Activated T-cell treated with anti-CD3 and anti-CD28 coated beads, Interleukin-2, amount 50 U/mL, for 72 hours (primary cell): ENCODE data around the gene HCN2. TPM values are rescaled to one million over a fixed set of nuclear protein-coding genes. Genes with fewer than 3 reads are reported as not detected.
"Not testable (repeated sequence)": the region's sequence is repeated elsewhere in the genome, so short reads cannot be mapped to it uniquely, and the experiment has no call there.

Source experiments
- ATAC-seq, 2 donors: fragments of 150-1000 bp; cut with Tn5 transposase; replicated peaks in 1 of 2; 2 replicates each; pipeline ENCODE4 v1.10.0; 2021; ENCODE audit warnings: moderate library complexity in 2 of 2, mild to moderate bottlenecking in 1 of 2
- DNase-seq, 2 donors: peaks; one replicate each; pipeline ENCODE4 v3.0.0; 2021 to 2022; ENCODE audit warnings: mixed read lengths in 1 of 2
- H3K27ac Mint-ChIP-seq: one replicate; pipeline ENCODE4 v1.8.0; 2022; ENCODE audit warnings: mild to moderate bottlenecking, moderate library complexity, mixed read lengths
- H3K27me3 Mint-ChIP-seq: one replicate; pipeline ENCODE4 v1.8.0; 2022; ENCODE audit warnings: low read depth, mixed read lengths
- H3K36me3 Mint-ChIP-seq, 2 donors: one replicate each; pipeline ENCODE4 v1.8.0; 2022; ENCODE audit warnings: mixed read lengths in 2 of 2, mild to moderate bottlenecking in 1 of 2; ENCODE audit not compliant: insufficient read depth in 2 of 2
- H3K4me1 Mint-ChIP-seq: one replicate; pipeline ENCODE4 v1.8.0; 2022; ENCODE audit warnings: low read depth, mixed read lengths
- H3K4me3 Mint-ChIP-seq, 2 donors: one replicate each; pipeline ENCODE4 v1.8.0; 2022; ENCODE audit warnings: mild to moderate bottlenecking in 2 of 2, mixed read lengths in 2 of 2, moderate library complexity in 2 of 2
- H3K9me3 Mint-ChIP-seq, 2 donors: one replicate each; pipeline ENCODE4 v1.8.0; 2022; ENCODE audit warnings: mixed read lengths in 2 of 2
- total RNA-seq, 2 donors: library from RNA; stranded (reverse); gene quantifications; one replicate each; pipeline ENCODE4 v1.2.3, GENCODE V29; 2022

Gene HCN2
- total RNA-seq, 2 donors from 2014 or later: 0.81 to 1.1 TPM

- Mint-ChIP-seq H3K4me3 (no peak overlapping the region), H3K9me3 (no peaks in the 10 kb centered on the region), H3K36me3 (peaks cover 1 to 15% of the 10 kb centered on the region in 2 donors), H3K27me3 (no peaks in the 10 kb centered on the region), H3K27ac (no peak overlapping the region), H3K4me1 (peaks cover 6% of the 10 kb centered on the region)
- no peak for ATAC-seq
- peak in 1 of 2 donors; percentile 33 for DNase-seq
Measured at GRCh38 chr19:628168-628567, 38.5 kb downstream of the HCN2 start.

GRCh38 chr19:629515-629914 lies 39.8 kb downstream of the HCN2 start:
- H3K27me3 Mint-ChIP-seq, H3K4me3 Mint-ChIP-seq, H3K9me3 Mint-ChIP-seq, DNase-seq, ATAC-seq, H3K27ac Mint-ChIP-seq: not testable (repeated sequence)
- Mint-ChIP-seq H3K36me3 (peaks cover 1 to 15% of the 10 kb centered on the region in 2 donors), H3K4me1 (peaks cover 18% of the 10 kb centered on the region)

GRCh38 chr19:629961-630714 lies 40.5 kb downstream of the HCN2 start:
- Mint-ChIP-seq H3K4me1 (peaks cover 18% of the 10 kb centered on the region), H3K27ac (no peak overlapping the region), H3K4me3 (no peak overlapping the region), H3K9me3 (no peaks in the 10 kb centered on the region), H3K27me3 (no peaks in the 10 kb centered on the region), H3K36me3 (peaks cover 1 to 15% of the 10 kb centered on the region in 2 donors)
- no peak for ATAC-seq
- DNase-seq: no peak

GRCh38 chr19:632579-633067 lies 42.9 kb downstream of the HCN2 start:
- Mint-ChIP-seq H3K27me3 (no peaks in the 10 kb centered on the region), H3K4me1 (peaks cover 18% of the 10 kb centered on the region), H3K9me3 (no peaks in the 10 kb centered on the region), H3K27ac (peak overlapping the region; percentile 94), H3K36me3 (peaks cover 0 to 13% of the 10 kb centered on the region in 2 donors), H3K4me3 (peak overlapping the region; percentile 81 to 95)
- DNase-seq (peak; percentile 67 to 71), ATAC-seq (peak; percentile 14 to 41)

GRCh38 chr19:633068-633785 lies 43.5 kb downstream of the HCN2 start, which contains the start of gene POLRMT:
Gene POLRMT, minus strand, starts transcription at chr19:633537. Its CDS starts 25 bp downstream, at chr19:633512.
- H3K27ac Mint-ChIP-seq: peak within 1 kb of the TSS; percentile 94
- peak within 1 kb of the TSS; percentile 81 to 95 for H3K4me3 Mint-ChIP-seq
- H3K36me3 Mint-ChIP-seq: peaks cover 0 to 13% of the 10 kb centered on the region in 2 donors
- H3K27me3 Mint-ChIP-seq: no peaks in the 10 kb centered on the region
- H3K4me1 Mint-ChIP-seq: peaks cover 18% of the 10 kb centered on the region
- DNase-seq: peak; percentile 97 to 99
- peak; percentile 94 to 97 for ATAC-seq
- no peaks in the 10 kb centered on the region for H3K9me3 Mint-ChIP-seq

- H3K36me3 Mint-ChIP-seq: peaks cover 0 to 9% of the 10 kb centered on the region in 2 donors
- H3K9me3 Mint-ChIP-seq: no peaks in the 10 kb centered on the region
- no peak for ATAC-seq
- H3K27ac Mint-ChIP-seq: peak overlapping the region; percentile 84
- H3K4me1 Mint-ChIP-seq: peaks cover 19% of the 10 kb centered on the region
- peak overlapping the region; percentile 81 to 95 for H3K4me3 Mint-ChIP-seq
- peaks cover under 1% of the 10 kb centered on the region for H3K27me3 Mint-ChIP-seq
- no peak for DNase-seq
Measured at GRCh38 chr19:633786-634639, 44.3 kb downstream of the HCN2 start.

GRCh38 chr19:634975-635652 lies 45.4 kb downstream of the HCN2 start:
- Mint-ChIP-seq H3K9me3 (no peaks in the 10 kb centered on the region), H3K4me1 (peaks cover 25% of the 10 kb centered on the region), H3K27me3 (peaks cover 6% of the 10 kb centered on the region), H3K4me3 (no peak overlapping the region), H3K27ac (no peak overlapping the region), H3K36me3 (peaks cover 0 to 6% of the 10 kb centered on the region in 2 donors)
- ATAC-seq (no peak), DNase-seq (no peak)

GRCh38 chr19:638906-639252 lies 49.2 kb downstream of the HCN2 start:
- no peak overlapping the region for H3K27ac Mint-ChIP-seq
- no peak for DNase-seq
- H3K4me3 Mint-ChIP-seq: peak overlapping the region; percentile 84 to 89
- H3K27me3 Mint-ChIP-seq: peaks cover 6% of the 10 kb centered on the region
- H3K36me3 Mint-ChIP-seq: no peaks in the 10 kb centered on the region
- H3K4me1 Mint-ChIP-seq: peaks cover 13% of the 10 kb centered on the region
- ATAC-seq: no peak
- H3K9me3 Mint-ChIP-seq: no peaks in the 10 kb centered on the region

GRCh38 chr19:639253-640160 lies 49.8 kb downstream of the HCN2 start, which contains the start of gene FGF22:
Gene FGF22, plus strand, starts transcription at chr19:639879. Its CDS starts 47 bp downstream, at chr19:639926.
- ATAC-seq: peak; percentile 94 to 96
- H3K4me1 Mint-ChIP-seq: peaks cover 6% of the 10 kb centered on the region
- H3K27me3 Mint-ChIP-seq: peaks cover 6% of the 10 kb centered on the region
- H3K9me3 Mint-ChIP-seq: no peaks in the 10 kb centered on the region
- peak; percentile 95 to 96 for DNase-seq
- H3K27ac Mint-ChIP-seq: no peak within 1 kb of the TSS
- H3K4me3 Mint-ChIP-seq: peak within 1 kb of the TSS; percentile 84 to 89
- no peaks in the 10 kb centered on the region for H3K36me3 Mint-ChIP-seq

- ATAC-seq (no peak), DNase-seq (peak in 1 of 2 donors; percentile 11)
- H3K36me3 Mint-ChIP-seq: no peaks in the 10 kb centered on the region
- peaks cover 6% of the 10 kb centered on the region for H3K4me1 Mint-ChIP-seq
- peaks cover 6% of the 10 kb centered on the region for H3K27me3 Mint-ChIP-seq
- no peaks in the 10 kb centered on the region for H3K9me3 Mint-ChIP-seq
- peak overlapping the region in 1 of 2 donors; percentile 75 for H3K4me3 Mint-ChIP-seq
- no peak overlapping the region for H3K27ac Mint-ChIP-seq
Measured at GRCh38 chr19:640161-640558, 50.5 kb downstream of the HCN2 start.

GRCh38 chr19:640606-641189 lies 51.0 kb downstream of the HCN2 start:
- Mint-ChIP-seq H3K27me3 (peaks cover 6% of the 10 kb centered on the region), H3K4me1 (peaks cover 6% of the 10 kb centered on the region), H3K27ac (no peak overlapping the region), H3K36me3 (no peaks in the 10 kb centered on the region), H3K4me3 (no peak overlapping the region), H3K9me3 (no peaks in the 10 kb centered on the region)
- ATAC-seq (no peak), DNase-seq (no peak)
